ENCODE measurements around the gene MISP3.

MISP3 gene

GRCh38 chr19:14119644-14120496 is 47.3 kb downstream of the MISP3 start:
- no peaks in the 10 kb centered on the region for H3K27me3 ChIP-seq (ENCODE audit: control insufficient read depth, insufficient read depth, low read length)
- H3K4me1 ChIP-seq (ENCODE audit: control insufficient read depth, low read depth, low read length) = peaks cover 8% of the 10 kb centered on the region
- no peak overlapping the region for H3K4me3 ChIP-seq (ENCODE audit: low read length)
- no peak overlapping the region for H3K9ac ChIP-seq (ENCODE audit: low read length)
- no peak overlapping the region for H3K27ac ChIP-seq (ENCODE audit: low read length)
- H3K9me3 ChIP-seq (ENCODE audit: control insufficient read depth, low read depth, low read length) = no peaks in the 10 kb centered on the region
- H3K36me3 ChIP-seq (ENCODE audit: control insufficient read depth, low read depth, low read length) = peaks cover 6% of the 10 kb centered on the region

DNA sequence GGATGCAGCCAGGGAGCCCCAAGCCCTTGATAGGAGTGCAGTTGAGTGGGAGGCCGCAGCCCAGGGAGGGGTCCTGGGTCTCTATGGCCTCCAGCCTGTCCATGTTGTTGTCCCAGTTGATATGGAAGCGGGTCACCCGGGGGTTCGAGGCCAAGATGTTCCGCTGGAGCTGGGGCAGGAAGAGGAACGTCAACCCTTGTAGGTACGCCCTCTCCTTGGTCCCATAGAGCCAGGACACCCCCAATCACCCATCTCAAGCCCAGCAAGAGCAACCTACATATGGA is 47.9 kb downstream of the MISP3 start:
- Histone ChIP-seq H3K4me1 (ENCODE audit: control insufficient read depth, low read depth, low read length) (peaks cover 8% of the 10 kb centered on the region), H3K9me3 (ENCODE audit: control insufficient read depth, low read depth, low read length) (no peaks in the 10 kb centered on the region), H3K4me3 (ENCODE audit: low read length) (no peak overlapping the region), H3K9ac (ENCODE audit: low read length) (no peak overlapping the region), H3K27me3 (ENCODE audit: control insufficient read depth, insufficient read depth, low read length) (no peaks in the 10 kb centered on the region), H3K36me3 (ENCODE audit: control insufficient read depth, low read depth, low read length) (peaks cover 9% of the 10 kb centered on the region), H3K27ac (ENCODE audit: low read length) (no peak overlapping the region)

DNA sequence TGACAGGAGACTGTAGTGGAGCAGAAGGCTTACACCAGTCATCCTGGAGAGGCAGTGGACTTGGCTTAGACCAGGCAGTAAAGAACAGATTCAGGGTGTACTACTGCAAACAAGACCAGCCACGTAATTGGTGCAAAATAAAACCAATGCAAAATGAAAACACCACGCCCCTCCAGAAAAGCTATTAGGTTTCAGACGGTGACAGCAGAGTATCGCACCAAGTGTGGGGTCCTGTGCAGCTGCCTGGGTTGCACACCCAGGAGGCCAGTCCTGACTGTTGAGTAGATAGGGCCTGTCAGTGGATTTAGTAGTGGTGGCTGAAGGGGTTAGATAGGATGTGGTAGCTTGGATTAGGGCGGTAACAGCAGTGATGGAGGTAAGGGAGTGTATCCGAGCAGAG is 50.3 kb downstream of the MISP3 start:
- no peak overlapping the region for H3K4me3 ChIP-seq (ENCODE audit: low read length)
- no peak overlapping the region for H3K9ac ChIP-seq (ENCODE audit: low read length)
- H3K36me3 ChIP-seq (ENCODE audit: control insufficient read depth, low read depth, low read length) = peaks cover 12% of the 10 kb centered on the region
- H3K4me1 ChIP-seq (ENCODE audit: control insufficient read depth, low read depth, low read length) = peaks cover 8% of the 10 kb centered on the region
- no peaks in the 10 kb centered on the region for H3K27me3 ChIP-seq (ENCODE audit: control insufficient read depth, insufficient read depth, low read length)
- H3K9me3 ChIP-seq (ENCODE audit: control insufficient read depth, low read depth, low read length) = no peaks in the 10 kb centered on the region
- no peak overlapping the region for H3K27ac ChIP-seq (ENCODE audit: low read length)
